PC-3 (cell line): Measurements from ENCODE around the gene OPRM1. TPM values are rescaled to one million over a fixed set of nuclear protein-coding genes. Genes with fewer than 3 reads are reported as not detected.

Source experiments
- ATAC-seq: fragments of 200-7000 bp; cut with Tn5 transposase; 2 replicates; pipeline ENCODE4 v1.9.1; 2020; ENCODE audit warnings: mild to moderate bottlenecking, moderate library complexity
- Bru-seq: library from RNA; stranded (reverse); fragments of 400-500 nt; gene quantifications from one replicate; lab custom pipeline; 2021; lab: Mats Ljungman, UMichigan
- BruChase-seq, 2 experiments: library from RNA; stranded (reverse); fragments of 400-500 nt; gene quantifications; one replicate each; lab custom pipeline; 2021; lab: Mats Ljungman, UMichigan
- BruUV-seq: library from RNA; stranded (reverse); fragments of 400-500 nt; replicated peaks from 2 replicates; lab custom pipeline; 2021; lab: Mats Ljungman, UMichigan
- CTCF ChIA-PET: fragments of 300-600 bp; sonication (Branson Sonifier 250); formaldehyde crosslinking; loops from one replicate; lab custom pipeline; 2022; ENCODE audit warnings: antibody characterized with exemption; lab: Charles Lee
- POLR2A ChIA-PET: fragments of 300-600 bp; sonication (Branson Sonifier 250); formaldehyde crosslinking; loops from one replicate; lab custom pipeline; 2022; ENCODE audit warnings: antibody characterized with exemption; ENCODE audit not compliant: unreplicated experiment; lab: Charles Lee
- DNase-seq: peaks from one replicate; pipeline ENCODE4 v3.0.0-alpha.2; 2015
- H2AFZ ChIP-seq: fragments of 300-600 bp; sonication (generic); 2 replicates; pipeline ENCODE4 v1.6.0; 2016; ENCODE audit warnings: antibody characterized with exemption, low read length
- H3F3A ChIP-seq: fragments of 300-600 bp; sonication (generic); one replicate; pipeline ENCODE4 v1.6.0; 2017; ENCODE audit warnings: antibody characterized with exemption, low read length, control low read depth, mild to moderate bottlenecking; ENCODE audit not compliant: unreplicated experiment
- H3K27ac ChIP-seq: fragments of 300-600 bp; sonication (generic); 2 replicates; pipeline ENCODE4 v1.5.1; 2016; ENCODE audit warnings: mild to moderate bottlenecking, low read length
- H3K27me3 ChIP-seq: fragments of 300-600 bp; sonication (generic); 2 replicates; pipeline ENCODE4 v1.6.1; 2016; ENCODE audit warnings: low read length, mixed read lengths
- H3K36me3 ChIP-seq: fragments of 300-600 bp; sonication (generic); 2 replicates; pipeline ENCODE4 v1.6.1; 2016; ENCODE audit warnings: low read depth, mixed run types, low read length, mixed read lengths
- H3K4me1 ChIP-seq: fragments of 300-600 bp; sonication (generic); 2 replicates; pipeline ENCODE4 v1.5.1; 2016; ENCODE audit warnings: low read length; ENCODE audit not compliant: insufficient read depth
- H3K4me2 ChIP-seq: fragments of 300-600 bp; sonication (generic); 2 replicates; pipeline ENCODE4 v1.6.0; 2016; ENCODE audit warnings: low read length
- H3K4me3 ChIP-seq: fragments of 300-600 bp; sonication (generic); 2 replicates; pipeline ENCODE4 v1.5.1; 2016; ENCODE audit warnings: mild to moderate bottlenecking, low read length, mixed read lengths
- H3K79me2 ChIP-seq: fragments of 300-600 bp; sonication (generic); 2 replicates; pipeline ENCODE4 v1.6.1; 2017; ENCODE audit warnings: low read length, mixed read lengths
- H3K9ac ChIP-seq: fragments of 300-600 bp; sonication (generic); 2 replicates; pipeline ENCODE4 v1.6.0; 2016; ENCODE audit warnings: mild to moderate bottlenecking, low read length
- H3K9me2 ChIP-seq: fragments of 300-600 bp; sonication (generic); replicated peaks from 2 replicates; pipeline ENCODE4 v1.6.1; 2016; ENCODE audit warnings: mixed run types, low read length, mixed read lengths
- H3K9me3 ChIP-seq: fragments of 300-600 bp; sonication (generic); 2 replicates; pipeline ENCODE4 v1.6.1; 2016; ENCODE audit warnings: low read length, mixed read lengths
- H4K20me1 ChIP-seq: fragments of 300-600 bp; sonication (generic); 2 replicates; pipeline ENCODE4 v1.6.1; 2016; ENCODE audit warnings: low read length, mixed read lengths
- CTCF ChIP-seq: fragments of 300-600 bp; sonication (generic); conservative IDR thresholded peaks from 2 replicates; pipeline ENCODE4 v1.5.1; 2017; ENCODE audit warnings: antibody characterized with exemption, low read depth, mild to moderate bottlenecking, low read length
- EZH2 ChIP-seq: fragments of 300-600 bp; sonication (generic); IDR thresholded peaks from one replicate; pipeline ENCODE4 v1.6.1; 2017; ENCODE audit warnings: antibody characterized with exemption, mild to moderate bottlenecking, low read length; ENCODE audit not compliant: unreplicated experiment
- EZH2phosphoT487 ChIP-seq: fragments of 300-600 bp; sonication (generic); IDR thresholded peaks from 2 replicates; pipeline ENCODE4 v1.6.1; 2018; ENCODE audit warnings: mild to moderate bottlenecking, antibody characterized with exemption, low read length, borderline replicate concordance
- intact Hi-C: fragments of 100-400 bp; cut with micrococcal nuclease; formaldehyde crosslinking; loops from 2 replicates; pipeline ENCODE4 v1.9.0; 2023
- long read RNA-seq: library from polyadenylated mRNA; unstranded; transcript quantifications from one replicate; pipeline ENCODE4 v2.0.0, GENCODE V29; 2021; ENCODE audit not compliant: unreplicated experiment
- total RNA-seq: library from RNA; depleted of rRNA; stranded (reverse); fragments of >200 nt; gene quantifications from 2 replicates; pipeline ENCODE4 v1.2.3, GENCODE V29; 2014; rRNA removed

Gene OPRM1
- total RNA-seq: not detected in 2 replicates
- percentile 1 among the genes with signal in this experiment for Bru-seq, nascent RNA
- BruChase-seq, experiment 1, labeled RNA remaining after a 6-hour chase: not detected
- not detected for BruChase-seq, experiment 2, labeled RNA remaining after a 2-hour chase
- long read RNA-seq: 0 reads

- ATAC-seq (no peak), DNase-seq (no peak)
- H3K27me3 ChIP-seq: peaks cover 41% of the 10 kb centered on the region
- H2AFZ ChIP-seq: no peak within 1 kb of the TSS
- no peaks in the 10 kb centered on the region for H3K4me1 ChIP-seq
- no peaks in the 10 kb centered on the region for H3F3A ChIP-seq
- POLR2A ChIA-PET: no interaction called here
- BruUV-seq: no TSS peak
- H3K9ac ChIP-seq: no peak within 1 kb of the TSS
- TF ChIP-seq EZH2 (no peak), CTCF (no peak), EZH2phosphoT487 (no peak)
- no peaks in the 10 kb centered on the region for H3K79me2 ChIP-seq
- intact Hi-C loops: no loop called here
- H3K4me3 ChIP-seq: no peak within 1 kb of the TSS
- H3K36me3 ChIP-seq: no peaks in the 10 kb centered on the region
- H3K9me2 ChIP-seq: no peaks in the 10 kb centered on the region
- H3K4me2 ChIP-seq: no peak within 1 kb of the TSS
- no peaks in the 10 kb centered on the region for H4K20me1 ChIP-seq
- H3K27ac ChIP-seq: no peak within 1 kb of the TSS
- H3K9me3 ChIP-seq: no peaks in the 10 kb centered on the region
- CTCF ChIA-PET: no interaction called here
These were observed at the start of gene OPRM1 for GRCh38 chr6:154039231-154039842. Gene OPRM1 (plus strand): TSS chr6:154039240. CDS start chr6:154039545, 305 bp downstream.

- H2AFZ ChIP-seq: no peak overlapping the region
- DNase-seq (no peak), ATAC-seq (no peak)
- H3K27ac ChIP-seq: no peak overlapping the region
- H3K9me2 ChIP-seq: no peaks in the 10 kb centered on the region
- intact Hi-C loops: no loop called here
- BruUV-seq: no TSS peak
- H3K4me1 ChIP-seq: no peaks in the 10 kb centered on the region
- no peaks in the 10 kb centered on the region for H4K20me1 ChIP-seq
- no peak overlapping the region for H3K4me3 ChIP-seq
- peaks cover 33% of the 10 kb centered on the region for H3K27me3 ChIP-seq
- no peaks in the 10 kb centered on the region for H3K79me2 ChIP-seq
- TF ChIP-seq EZH2phosphoT487: no peak
- TF ChIP-seq EZH2: no peak
- H3K9me3 ChIP-seq: no peaks in the 10 kb centered on the region
- ChIA-PET POLR2A (no interaction called here), CTCF (no interaction called here)
- no peaks in the 10 kb centered on the region for H3K36me3 ChIP-seq
- H3K9ac ChIP-seq: no peak overlapping the region
- H3F3A ChIP-seq: no peaks in the 10 kb centered on the region
- no peak overlapping the region for H3K4me2 ChIP-seq
These were observed 49.1 kb upstream of the OPRM1 start for GRCh38 chr6:153989989-153990388.

DNA sequence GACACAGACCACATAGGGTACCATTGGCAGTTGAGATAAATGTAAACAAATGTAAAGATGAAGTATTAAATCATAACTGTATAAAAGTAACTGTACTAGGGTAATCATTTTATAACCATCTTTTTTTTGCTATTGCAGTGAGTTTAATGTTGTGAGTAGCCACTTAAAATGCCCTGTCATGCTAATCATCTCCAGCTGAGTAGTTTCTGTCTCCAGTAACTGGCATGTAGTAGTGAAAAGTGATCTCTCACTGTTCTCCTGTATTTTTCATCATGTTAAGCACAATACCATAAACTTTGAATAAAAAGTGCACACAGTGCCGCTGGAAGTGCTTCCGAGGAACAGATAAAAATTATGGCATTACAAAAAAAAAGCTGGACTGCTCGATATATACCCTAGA, 45.0 kb upstream of the OPRM1 start:
- intact Hi-C loops: no loop called here
- Histone ChIP-seq H3K36me3 (no peaks in the 10 kb centered on the region), H4K20me1 (no peaks in the 10 kb centered on the region), H2AFZ (no peak overlapping the region), H3K4me1 (no peaks in the 10 kb centered on the region), H3K4me2 (no peak overlapping the region), H3K79me2 (no peaks in the 10 kb centered on the region), H3K27ac (no peak overlapping the region), H3F3A (no peaks in the 10 kb centered on the region), H3K9me2 (no peaks in the 10 kb centered on the region), H3K9me3 (no peaks in the 10 kb centered on the region), H3K4me3 (no peak overlapping the region), H3K27me3 (peaks cover 32% of the 10 kb centered on the region), H3K9ac (no peak overlapping the region)
- ATAC-seq (no peak), DNase-seq (no peak)
- no TSS peak for BruUV-seq
- CTCF ChIA-PET: no interaction called here
- POLR2A ChIA-PET: no interaction called here
- no peak for TF ChIP-seq CTCF
